Measurements from ENCODE around the gene MOCS3. TPM values are rescaled to one million over a fixed set of nuclear protein-coding genes. Genes with fewer than 3 reads are reported as not detected.

MOCS3 gene
- total and polyA plus RNA-seq, 12 donors = 0.95 to 3.2 (median 2.5) TPM

DNA sequence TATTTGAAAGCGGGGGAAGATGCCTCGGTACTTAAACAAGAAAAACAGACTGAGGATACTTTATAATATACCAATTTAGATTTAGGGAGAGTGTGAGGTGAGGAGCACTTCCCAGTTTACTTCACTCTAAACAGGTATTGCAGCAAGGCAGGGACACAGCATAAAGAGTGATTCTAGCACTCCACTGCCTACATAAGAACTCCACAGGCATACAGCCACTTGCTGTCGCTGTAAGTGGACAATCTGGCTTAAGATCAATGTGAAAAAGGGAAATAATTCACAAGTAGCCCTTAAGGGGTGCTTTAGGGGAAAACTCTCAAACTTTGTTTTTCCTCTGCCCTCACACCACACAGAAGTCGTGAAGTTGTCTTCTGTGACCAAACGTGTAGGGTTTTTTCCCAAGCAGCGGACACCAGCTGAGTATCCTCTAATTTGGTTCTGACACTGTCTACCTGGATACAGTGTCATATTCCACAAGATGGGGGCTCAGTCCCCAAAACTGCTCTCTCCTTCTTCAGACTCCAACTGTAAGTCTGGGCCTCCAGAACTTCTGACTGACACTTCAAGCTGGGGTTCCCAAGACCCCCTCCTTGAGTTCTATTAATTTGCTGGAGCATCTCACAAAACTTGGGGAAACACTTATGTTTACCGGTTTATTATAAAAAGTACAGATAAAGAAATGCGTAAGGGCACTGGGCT lies 36.7 kb upstream of the MOCS3 start:
- Histone ChIP-seq H3K27ac (no peak overlapping the region), H3K27me3 (no peaks in the 10 kb centered on the region), H3K4me1 (peaks cover 10 to 97% (median 82%) of the 10 kb centered on the region in 9 donors), H3K9me3 (no peaks in the 10 kb centered on the region), H3K4me3 (no peak overlapping the region), H3K36me3 (peaks cover 0 to 45% (median 0%) of the 10 kb centered on the region in 9 donors)
- TF ChIP-seq, protein P1, sequence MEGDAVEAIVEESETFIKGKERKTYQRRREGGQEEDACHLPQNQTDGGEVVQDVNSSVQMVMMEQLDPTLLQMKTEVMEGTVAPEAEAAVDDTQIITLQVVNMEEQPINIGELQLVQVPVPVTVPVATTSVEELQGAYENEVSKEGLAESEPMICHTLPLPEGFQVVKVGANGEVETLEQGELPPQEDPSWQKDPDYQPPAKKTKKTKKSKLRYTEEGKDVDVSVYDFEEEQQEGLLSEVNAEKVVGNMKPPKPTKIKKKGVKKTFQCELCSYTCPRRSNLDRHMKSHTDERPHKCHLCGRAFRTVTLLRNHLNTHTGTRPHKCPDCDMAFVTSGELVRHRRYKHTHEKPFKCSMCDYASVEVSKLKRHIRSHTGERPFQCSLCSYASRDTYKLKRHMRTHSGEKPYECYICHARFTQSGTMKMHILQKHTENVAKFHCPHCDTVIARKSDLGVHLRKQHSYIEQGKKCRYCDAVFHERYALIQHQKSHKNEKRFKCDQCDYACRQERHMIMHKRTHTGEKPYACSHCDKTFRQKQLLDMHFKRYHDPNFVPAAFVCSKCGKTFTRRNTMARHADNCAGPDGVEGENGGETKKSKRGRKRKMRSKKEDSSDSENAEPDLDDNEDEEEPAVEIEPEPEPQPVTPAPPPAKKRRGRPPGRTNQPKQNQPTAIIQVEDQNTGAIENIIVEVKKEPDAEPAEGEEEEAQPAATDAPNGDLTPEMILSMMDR (IDR thresholded peaks at IDR 0.05) = no peak
- intact Hi-C loops (cut with DNase I) = loop anchor here in 1 of 10 donors (10.0 kb wide), 2 partner anchors 97 to 127 kb away; partner anchors contain the start of gene BCAS4
- ATAC-seq (no peak), DNase-seq (no peak)
- 74 to 76% methylated on average over 8 of the region's 8 CpGs for WGBS, 2 donors

DNA sequence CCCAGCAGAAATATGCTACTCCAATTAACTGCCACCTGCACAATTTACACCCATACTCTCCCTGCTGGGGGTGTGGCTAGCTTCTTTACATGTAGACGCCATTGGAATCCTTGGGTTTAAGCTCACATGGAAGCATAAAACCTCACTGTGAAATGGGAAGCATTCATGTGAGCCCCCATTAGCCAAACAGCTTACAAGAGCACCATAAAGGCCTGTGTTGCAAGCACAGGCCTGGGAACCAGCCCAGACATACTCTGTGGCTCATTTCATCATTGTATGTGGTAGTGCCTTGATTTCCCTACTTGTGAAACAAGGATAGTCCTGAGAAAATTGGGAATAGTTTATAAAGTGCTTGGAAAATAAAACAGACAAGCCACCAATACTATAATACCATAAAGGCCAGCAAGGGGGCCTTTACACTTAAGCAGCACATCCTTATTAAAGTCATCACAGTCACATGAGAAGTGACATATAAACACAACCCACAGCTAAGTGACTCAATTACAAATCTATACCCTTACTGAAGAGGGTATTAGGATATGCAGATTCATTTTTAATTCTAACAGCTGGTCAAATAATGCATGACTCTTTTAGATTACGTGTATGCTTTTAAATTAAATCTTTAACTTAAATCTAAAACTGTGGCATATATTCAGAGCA lies 34.2 kb upstream of the MOCS3 start:
- intact Hi-C loops (cut with DNase I) = loop anchor here in 1 of 10 donors (10.0 kb wide), 2 partner anchors 100 to 130 kb away; partner anchors contain the start of gene BCAS4
- 53 to 62% methylated on average over 2 of the region's 2 CpGs for WGBS, 2 donors
- peaks cover 0 to 65% (median 5%) of the 10 kb centered on the region in 9 donors for H3K36me3 ChIP-seq
- no peaks in the 10 kb centered on the region for H3K27me3 ChIP-seq
- H3K27ac ChIP-seq = no peak overlapping the region
- DNase-seq = no peak
- H3K9me3 ChIP-seq = no peaks in the 10 kb centered on the region
- TF ChIP-seq, protein P1 (IDR thresholded peaks at IDR 0.05) = no peak
- peaks cover 2 to 97% (median 81%) of the 10 kb centered on the region in 9 donors for H3K4me1 ChIP-seq
- no peak for ATAC-seq
- H3K4me3 ChIP-seq = no peak overlapping the region

DNA sequence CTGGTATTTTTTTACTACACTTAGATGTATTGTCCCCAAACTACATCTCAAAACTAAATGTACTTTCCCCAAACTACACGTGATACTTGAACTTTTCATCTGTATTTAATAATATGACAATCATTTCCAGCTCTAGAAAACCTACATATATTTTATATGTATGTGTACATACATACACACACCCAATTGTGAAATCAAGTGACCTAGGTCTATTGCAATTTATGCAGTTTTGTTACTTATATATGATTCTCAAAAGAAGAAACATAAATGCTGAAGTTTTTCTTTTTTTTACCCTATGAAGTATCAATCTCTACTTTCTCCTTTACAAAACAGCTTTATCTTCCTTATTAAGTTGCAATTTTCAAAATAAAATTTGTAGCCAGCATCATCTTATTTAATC lies 32.1 kb upstream of the MOCS3 start:
- H3K4me1 ChIP-seq = peaks cover 2 to 81% (median 72%) of the 10 kb centered on the region in 9 donors
- peaks cover 0 to 57% (median 5%) of the 10 kb centered on the region in 9 donors for H3K36me3 ChIP-seq
- no peak overlapping the region for H3K27ac ChIP-seq
- H3K9me3 ChIP-seq = no peaks in the 10 kb centered on the region
- H3K4me3 ChIP-seq = no peak overlapping the region
- H3K27me3 ChIP-seq = no peaks in the 10 kb centered on the region
- TF ChIP-seq, protein P1 (IDR thresholded peaks at IDR 0.05) = no peak
- 50 to 51% methylated on average over 1 of the region's 1 CpG for WGBS, 2 donors
- intact Hi-C loops (cut with DNase I) = loop anchor here in 2 of 10 donors (5.0 to 10.0 kb wide), 3 partner anchors 102 to 134 kb away; partner anchors contain the start of gene BCAS4 (in 1 of the 2)
- ATAC-seq (no peak), DNase-seq (no peak)

DNA sequence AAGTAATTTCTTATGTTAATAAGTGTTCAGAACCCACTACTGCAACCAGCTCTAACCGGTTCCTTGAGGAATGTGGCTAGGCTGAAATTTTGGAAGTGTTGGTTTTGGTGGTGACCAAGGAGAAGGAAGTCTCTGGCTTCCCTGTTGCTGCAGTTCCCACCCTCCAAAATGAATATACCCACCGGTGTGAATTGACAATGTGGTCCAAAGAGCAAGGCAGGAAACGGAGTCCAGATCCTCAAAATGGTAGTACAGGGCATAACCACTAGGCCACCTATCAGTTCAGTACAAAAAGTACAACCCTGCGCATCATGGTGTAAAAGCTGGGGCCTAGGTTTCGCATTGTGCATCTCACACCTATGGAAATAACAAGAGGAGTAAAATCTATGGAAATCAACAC lies 30.1 kb upstream of the MOCS3 start:
- no peak overlapping the region for H3K27ac ChIP-seq
- peaks cover 0 to 59% (median 3%) of the 10 kb centered on the region in 9 donors for H3K36me3 ChIP-seq
- WGBS, 2 donors = 71 to 75% methylated on average over 5 of the region's 5 CpGs
- intact Hi-C loops (cut with DNase I) = loop anchor here in 6 of 10 donors (2.0 to 10.0 kb wide), 4 partner anchors 104 to 136 kb away; partner anchors contain the start of gene BCAS4 (in 5 of the 6)
- peak overlapping the region in 3 of 10 donors; percentile 80 to 83 (median 82) for H3K4me3 ChIP-seq
- TF ChIP-seq, protein P1 (IDR thresholded peaks at IDR 0.05) = no peak
- DNase-seq (no peak), ATAC-seq (no peak)
- H3K27me3 ChIP-seq = no peaks in the 10 kb centered on the region
- H3K9me3 ChIP-seq = no peaks in the 10 kb centered on the region
- H3K4me1 ChIP-seq = peaks cover 0 to 72% (median 56%) of the 10 kb centered on the region in 9 donors
